Loucy (cell line): Measurements from ENCODE around the gene CDCA3.
"Not testable (repeated sequence)": the region's sequence is repeated elsewhere in the genome, so short reads cannot be mapped to it uniquely, and the experiment has no call there.

Experiments
- H2AFZ ChIP-seq: fragments of 200-600 bp; sonication (generic); 2 replicates; pipeline ENCODE4 v1.6.0; 2016; ENCODE audit warnings: antibody characterized with exemption, mild to moderate bottlenecking, low read length, moderate library complexity
- H3F3A ChIP-seq: fragments of 200-600 bp; 2 replicates; pipeline ENCODE4 v1.6.0; 2016; ENCODE audit warnings: antibody characterized with exemption, low read depth, mild to moderate bottlenecking
- H3K27me3 ChIP-seq: fragments of 200-600 bp; sonication (generic); 2 replicates; pipeline ENCODE4 v1.6.1; 2014; ENCODE audit warnings: low read length, mild to moderate bottlenecking; ENCODE audit not compliant: insufficient read depth, poor library complexity, severe bottlenecking
- H3K36me3 ChIP-seq: fragments of 200-600 bp; sonication (generic); 2 replicates; pipeline ENCODE4 v1.6.1; 2016; ENCODE audit warnings: low read length; ENCODE audit not compliant: insufficient read depth
- H3K4me1 ChIP-seq: fragments of 200-600 bp; sonication (generic); 2 replicates; pipeline ENCODE4 v1.5.1; 2014; ENCODE audit warnings: low read length, mild to moderate bottlenecking; ENCODE audit not compliant: insufficient read depth, poor library complexity, severe bottlenecking
- H3K4me2 ChIP-seq: fragments of 200-600 bp; sonication (generic); 2 replicates; pipeline ENCODE4 v1.6.0; 2014; ENCODE audit warnings: antibody characterized with exemption, low read length, low read depth, mild to moderate bottlenecking; ENCODE audit not compliant: poor library complexity, severe bottlenecking
- H3K4me3 ChIP-seq: fragments of 200-600 bp; sonication (generic); 2 replicates; pipeline ENCODE4 v1.5.1; 2014; ENCODE audit warnings: low read length, mild to moderate bottlenecking, mixed read lengths; ENCODE audit not compliant: poor library complexity, severe bottlenecking
- H3K79me2 ChIP-seq: fragments of 200-600 bp; sonication (generic); 2 replicates; pipeline ENCODE4 v1.6.1; 2014; ENCODE audit warnings: low read length; ENCODE audit not compliant: insufficient read depth
- H3K9ac ChIP-seq: fragments of 200-600 bp; sonication (generic); 2 replicates; pipeline ENCODE4 v1.6.0; 2014; ENCODE audit warnings: mild to moderate bottlenecking, low read depth, low read length, moderate library complexity; ENCODE audit not compliant: poor library complexity, severe bottlenecking
- H3K9me2 ChIP-seq: fragments of 200-600 bp; sonication (generic); replicated peaks from 2 replicates; pipeline ENCODE4 v1.6.1; 2016; ENCODE audit warnings: low read depth, low read length, mixed read lengths
- H3K9me3 ChIP-seq: fragments of 200-600 bp; sonication (generic); 2 replicates; pipeline ENCODE4 v1.6.1; 2014; ENCODE audit warnings: mild to moderate bottlenecking, antibody characterized with exemption, low read length, low read depth; ENCODE audit not compliant: insufficient read depth
- H4K20me1 ChIP-seq: fragments of 200-600 bp; sonication (generic); 2 replicates; pipeline ENCODE4 v1.6.0; 2014; ENCODE audit warnings: antibody characterized with exemption, low read length, mild to moderate bottlenecking; ENCODE audit not compliant: insufficient read depth, poor library complexity, severe bottlenecking
- EZH2phosphoT487 ChIP-seq: fragments of 200-600 bp; IDR thresholded peaks from 2 replicates; pipeline ENCODE4 v1.6.1; 2018; ENCODE audit warnings: antibody characterized with exemption, mild to moderate bottlenecking, moderate library complexity, borderline replicate concordance
- TF ChIP-seq, protein P1 (sequence below): fragments of 200-600 bp; sonication (generic); conservative IDR thresholded peaks from 2 replicates; pipeline ENCODE4 v1.5.1; 2014; ENCODE audit warnings: mild to moderate bottlenecking, antibody characterized with exemption, low read length

The CDCA3 gene

DNA sequence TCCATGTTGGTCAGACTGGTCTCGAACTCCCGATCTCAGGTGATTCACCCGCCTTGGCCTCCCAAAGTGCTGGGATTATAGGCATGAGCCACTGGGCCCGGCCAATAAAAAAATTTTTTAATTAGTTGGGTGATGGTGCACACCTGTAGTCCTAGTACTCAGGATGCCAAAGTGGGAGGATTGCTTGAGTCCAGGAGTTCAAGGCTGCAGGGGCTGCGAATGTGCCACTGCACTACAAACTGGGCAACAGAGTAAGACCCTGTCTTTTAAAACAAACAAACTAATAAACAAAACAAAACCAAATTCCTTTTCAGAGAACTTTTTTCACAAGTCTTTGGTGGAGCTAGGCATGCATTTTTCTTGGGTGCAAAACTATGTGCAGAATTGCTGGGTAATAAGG is 32.2 kb upstream of the CDCA3 start:
- H3K9me3 ChIP-seq: no peaks in the 10 kb centered on the region
- no peaks in the 10 kb centered on the region for H4K20me1 ChIP-seq
- no peaks in the 10 kb centered on the region for H3K4me1 ChIP-seq
- no peak overlapping the region for H3K4me2 ChIP-seq
- no peak overlapping the region for H2AFZ ChIP-seq
- TF ChIP-seq EZH2phosphoT487: no peak
- TF ChIP-seq, protein P1, sequence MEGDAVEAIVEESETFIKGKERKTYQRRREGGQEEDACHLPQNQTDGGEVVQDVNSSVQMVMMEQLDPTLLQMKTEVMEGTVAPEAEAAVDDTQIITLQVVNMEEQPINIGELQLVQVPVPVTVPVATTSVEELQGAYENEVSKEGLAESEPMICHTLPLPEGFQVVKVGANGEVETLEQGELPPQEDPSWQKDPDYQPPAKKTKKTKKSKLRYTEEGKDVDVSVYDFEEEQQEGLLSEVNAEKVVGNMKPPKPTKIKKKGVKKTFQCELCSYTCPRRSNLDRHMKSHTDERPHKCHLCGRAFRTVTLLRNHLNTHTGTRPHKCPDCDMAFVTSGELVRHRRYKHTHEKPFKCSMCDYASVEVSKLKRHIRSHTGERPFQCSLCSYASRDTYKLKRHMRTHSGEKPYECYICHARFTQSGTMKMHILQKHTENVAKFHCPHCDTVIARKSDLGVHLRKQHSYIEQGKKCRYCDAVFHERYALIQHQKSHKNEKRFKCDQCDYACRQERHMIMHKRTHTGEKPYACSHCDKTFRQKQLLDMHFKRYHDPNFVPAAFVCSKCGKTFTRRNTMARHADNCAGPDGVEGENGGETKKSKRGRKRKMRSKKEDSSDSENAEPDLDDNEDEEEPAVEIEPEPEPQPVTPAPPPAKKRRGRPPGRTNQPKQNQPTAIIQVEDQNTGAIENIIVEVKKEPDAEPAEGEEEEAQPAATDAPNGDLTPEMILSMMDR: no peak
- no peaks in the 10 kb centered on the region for H3K27me3 ChIP-seq
- no peak overlapping the region for H3K4me3 ChIP-seq
- H3K9me2 ChIP-seq: no peaks in the 10 kb centered on the region
- H3F3A ChIP-seq: no peaks in the 10 kb centered on the region
- H3K79me2 ChIP-seq: no peaks in the 10 kb centered on the region
- no peaks in the 10 kb centered on the region for H3K36me3 ChIP-seq
- H3K9ac ChIP-seq: no peak overlapping the region

DNA sequence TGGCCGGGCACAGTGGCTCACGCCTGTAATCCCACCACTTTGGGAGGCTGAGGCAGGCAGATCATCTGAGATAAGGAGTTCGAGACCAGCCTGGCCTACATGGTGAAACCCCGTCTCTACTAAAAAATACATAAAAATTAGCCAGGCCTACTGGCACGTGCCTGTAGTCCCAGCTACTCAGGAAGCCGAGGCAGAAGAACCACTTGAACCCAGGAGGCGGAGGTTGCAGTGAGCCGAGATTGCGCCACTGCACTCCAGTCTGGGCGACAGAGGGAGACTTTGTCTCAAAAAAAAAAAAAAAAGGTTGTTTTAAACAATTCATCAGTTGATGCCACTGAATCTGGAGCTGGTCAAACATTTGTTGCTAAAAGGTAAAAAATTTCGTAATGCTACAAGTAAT is 28.7 kb upstream of the CDCA3 start:
- H2AFZ ChIP-seq, H3K36me3 ChIP-seq, H3K79me2 ChIP-seq, H3K9me3 ChIP-seq, H3K27me3 ChIP-seq, H3K4me1 ChIP-seq, H3F3A ChIP-seq, H3K4me3 ChIP-seq, H3K9ac ChIP-seq, H4K20me1 ChIP-seq, H3K4me2 ChIP-seq, H3K9me2 ChIP-seq: not testable (repeated sequence)

DNA sequence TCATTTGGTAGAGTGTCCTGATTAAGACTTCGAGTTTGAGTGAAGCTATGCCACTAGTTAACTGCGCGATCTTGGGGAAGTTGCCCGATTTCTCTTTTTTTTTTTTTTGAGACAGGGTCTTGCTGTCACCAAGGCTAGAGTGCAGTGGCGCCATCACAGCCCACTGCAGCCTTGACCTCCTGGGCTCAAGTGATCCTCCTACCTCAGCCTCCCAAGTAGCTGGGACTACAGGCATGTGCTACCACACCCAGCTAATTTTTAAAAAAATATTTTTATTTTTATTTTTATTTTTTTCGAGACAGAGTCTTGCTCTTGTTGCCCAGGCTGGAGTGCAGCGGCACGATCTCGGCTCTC is 22.9 kb upstream of the CDCA3 start:
- H3K4me3 ChIP-seq: peak overlapping the region; percentile 94
- H3K9ac ChIP-seq: peak overlapping the region; percentile 85
- H3K4me1 ChIP-seq: peaks cover 36% of the 10 kb centered on the region
- peak overlapping the region; percentile 98 for H3K4me2 ChIP-seq
- peak overlapping the region; percentile 92; the same call in 1 of the 2 replicates for H2AFZ ChIP-seq
- H3K27me3 ChIP-seq, H3K9me2 ChIP-seq, H3K9me3 ChIP-seq, H3F3A ChIP-seq: not testable (repeated sequence)
- H3K79me2 ChIP-seq: peaks cover 45% of the 10 kb centered on the region
- peaks cover 40% of the 10 kb centered on the region for H4K20me1 ChIP-seq
- H3K36me3 ChIP-seq: peaks cover 25% of the 10 kb centered on the region; the same call in 1 of the 2 replicates

DNA sequence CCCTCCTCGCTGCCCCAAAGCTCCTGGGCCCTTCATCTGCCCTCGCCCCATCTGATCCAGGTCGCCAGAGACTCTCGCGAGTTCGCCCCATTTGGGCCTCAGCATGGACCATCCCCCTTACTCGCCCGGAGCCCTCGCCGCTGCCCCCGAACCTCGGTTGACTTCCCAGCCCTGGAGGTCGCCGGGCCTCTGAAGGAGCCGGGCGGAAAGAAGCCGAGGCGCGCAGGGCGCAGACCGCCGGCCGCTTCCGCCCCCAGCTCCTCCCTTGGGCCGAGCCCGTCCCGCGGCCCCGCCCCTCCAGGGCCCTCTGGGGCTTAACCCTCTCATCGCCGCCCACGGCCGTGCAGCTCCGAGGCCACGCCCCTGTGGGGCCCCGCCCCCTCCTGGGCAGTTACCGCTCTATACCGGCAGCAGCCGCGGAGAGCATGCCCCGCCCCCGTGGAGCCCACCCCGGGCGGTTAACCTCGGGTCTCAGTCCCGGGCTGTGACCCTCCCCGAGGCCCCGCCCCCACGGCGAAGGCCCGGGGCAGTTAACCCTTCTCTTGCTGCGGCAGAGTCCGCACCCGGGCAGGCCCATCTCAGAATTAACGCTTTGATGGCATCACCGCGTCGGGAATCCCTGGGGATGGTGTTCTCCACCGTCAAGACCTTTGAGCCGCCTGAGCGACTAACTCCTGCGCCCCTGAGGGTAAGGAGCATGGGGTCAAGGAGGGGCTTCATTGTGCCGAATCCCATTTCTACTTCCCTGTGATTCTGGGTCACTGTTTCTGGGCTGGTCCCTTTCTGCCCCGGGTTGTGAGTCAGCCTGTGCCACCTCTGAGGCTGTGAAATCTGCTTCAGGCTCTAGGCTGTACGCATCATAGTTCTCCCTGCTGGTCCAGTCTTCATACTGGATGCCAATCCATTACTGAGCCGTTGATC is 22.3 kb upstream of the CDCA3 start, which contains the start of gene SPSB2:
Gene SPSB2 (minus strand): TSS at position 210 of the 921 bp plus-strand sequence. CDS start 402 bp downstream, outside the sequence.
- Histone ChIP-seq H3K79me2 (peaks cover 51% of the 10 kb centered on the region), H3K27me3 (no peaks in the 10 kb centered on the region), H3F3A (peaks cover 5% of the 10 kb centered on the region; the same call in 1 of the 2 replicates)

More for the DNA sequence above, 22.3 kb upstream of the CDCA3 start, which contains the start of gene SPSB2:
- Histone ChIP-seq H3K9ac (peak within 1 kb of the TSS; percentile 92), H3K4me1 (peaks cover 36% of the 10 kb centered on the region), H3K9me3 (no peaks in the 10 kb centered on the region), H2AFZ (peak within 1 kb of the TSS; percentile 92), H4K20me1 (peaks cover 46% of the 10 kb centered on the region), H3K36me3 (peaks cover 25% of the 10 kb centered on the region; the same call in 1 of the 2 replicates), H3K9me2 (no peaks in the 10 kb centered on the region), H3K4me3 (peak within 1 kb of the TSS; percentile 94), H3K4me2 (peak within 1 kb of the TSS; percentile 98)
- no peak for TF ChIP-seq EZH2phosphoT487
- TF ChIP-seq, protein P1: no peak
